Activated CD8-positive, alpha-beta memory T cell treated with anti-CD3 and anti-CD28 coated beads, Interleukin-2, amount 50 U/mL, for 1 hour (primary cell): ENCODE results near the gene LGALS7.
A peak's percentile ranks its signal among the peaks of the same experiment; 100 is the strongest.
"Not testable (repeated sequence)": the region's sequence is repeated elsewhere in the genome, so short reads cannot be mapped to it uniquely, and the experiment has no call there.

ENCODE experiments used
- DNase-seq: peaks from one replicate; pipeline ENCODE4 v3.0.0-alpha.2; 2020; ENCODE audit errors: extremely low read depth

The LGALS7 gene

DNA sequence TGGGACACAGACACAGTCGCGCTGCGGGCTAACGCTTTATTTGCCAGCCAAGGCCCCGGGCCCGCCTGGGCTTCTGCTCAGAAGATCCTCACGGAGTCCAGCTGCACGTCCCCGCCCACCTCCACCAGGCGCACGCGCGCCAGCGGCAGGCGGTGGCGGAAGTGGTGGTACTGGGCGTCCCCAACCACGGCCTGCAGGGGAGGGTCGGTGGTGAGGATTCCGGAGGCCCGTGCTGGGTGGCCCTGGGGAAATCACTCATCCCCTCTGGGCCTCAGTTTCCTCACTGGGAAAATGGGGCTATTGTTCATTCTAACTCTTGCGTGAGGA is 2.4 kb downstream of the LGALS7 start:
- not testable (repeated sequence) for DNase-seq

- not testable (repeated sequence) for DNase-seq
Measured at GRCh38 chr19:38770228-38770948, 2.9 kb downstream of the LGALS7 start.

- DNase-seq, result peak; percentile 65
Measured at GRCh38 chr19:38769635-38770211, 3.6 kb downstream of the LGALS7 start.

DNA sequence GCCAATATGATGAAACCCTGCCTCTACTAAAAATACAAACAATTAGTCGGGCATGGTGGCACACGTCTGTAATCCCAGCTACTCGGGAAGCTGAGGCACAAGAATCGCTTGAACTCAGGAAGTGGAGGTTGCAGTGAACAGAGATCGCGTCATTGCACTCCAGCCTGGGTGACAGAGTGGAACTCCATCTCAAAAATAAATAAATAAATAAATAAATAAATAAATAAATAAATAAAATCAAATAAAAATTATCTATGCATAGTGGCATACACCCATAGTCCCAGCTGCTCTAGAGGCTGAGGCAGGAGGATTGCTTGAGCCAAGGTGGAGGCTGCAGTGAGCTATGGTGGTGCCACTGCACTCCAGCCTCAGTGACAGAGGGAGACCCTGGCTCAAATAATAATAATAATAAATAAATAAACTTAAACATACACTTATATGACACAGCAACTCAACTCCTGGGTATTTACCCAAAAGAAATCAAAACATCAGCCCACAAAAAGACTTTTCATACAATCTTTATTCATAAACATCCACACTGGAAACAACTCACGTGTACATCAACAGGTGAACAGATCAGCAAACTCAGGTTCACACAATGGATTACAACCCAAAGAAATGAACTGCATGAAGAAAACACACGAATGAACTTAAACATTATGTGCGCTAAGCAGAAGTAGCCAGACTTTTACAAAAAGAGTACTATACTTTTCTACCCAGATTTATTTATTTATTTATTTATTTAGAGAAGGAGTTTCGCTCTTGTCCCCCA is 6.9 kb downstream of the LGALS7 start:
- DNase-seq, result no peak

DNA sequence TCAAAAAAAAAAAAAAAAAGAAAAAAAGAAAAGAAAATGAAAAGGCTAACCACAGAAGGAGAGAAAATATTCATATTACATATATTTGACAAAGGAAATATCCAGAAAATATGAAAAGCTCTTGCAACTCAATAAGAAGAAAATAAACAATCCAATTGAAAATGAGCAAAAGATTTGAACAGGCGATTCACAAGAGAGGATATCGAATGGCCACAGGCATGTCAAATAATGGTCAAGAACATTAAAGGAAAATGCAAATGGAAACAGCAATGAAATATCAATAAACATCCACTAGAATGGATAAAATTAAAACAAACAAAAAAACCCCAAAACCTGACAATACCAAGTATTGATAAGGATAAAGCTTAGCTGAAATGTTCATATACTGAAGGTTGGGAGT is 8.1 kb downstream of the LGALS7 start:
- no peak for DNase-seq

- DNase-seq, result no peak
Measured at GRCh38 chr19:38763795-38764220, 9.5 kb downstream of the LGALS7 start.

DNA sequence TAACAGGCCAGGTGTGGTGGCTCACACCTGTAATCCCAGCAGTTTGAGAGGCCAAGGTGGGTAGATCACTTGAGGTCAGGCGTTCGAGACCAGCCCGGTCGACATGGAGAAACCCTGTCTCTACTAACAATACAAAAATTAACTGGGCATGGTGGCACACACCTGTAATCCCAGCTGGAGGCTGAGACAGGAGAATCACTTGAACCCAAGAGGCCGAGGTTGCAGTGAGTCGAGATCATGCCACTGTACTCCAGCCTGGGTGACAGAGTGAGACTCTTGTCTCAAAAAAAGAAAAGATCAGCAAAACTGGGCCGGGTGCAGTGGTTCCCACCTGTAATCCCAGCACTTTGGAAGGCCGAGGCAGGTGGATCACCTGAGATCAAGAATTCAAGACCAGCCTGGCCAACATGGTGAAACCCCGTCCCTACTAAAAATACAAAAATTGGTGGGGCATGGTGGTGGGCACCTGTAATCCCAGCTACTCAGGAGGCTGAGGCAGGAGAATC is 11.4 kb downstream of the LGALS7 start:
- not testable (repeated sequence) for DNase-seq

DNA sequence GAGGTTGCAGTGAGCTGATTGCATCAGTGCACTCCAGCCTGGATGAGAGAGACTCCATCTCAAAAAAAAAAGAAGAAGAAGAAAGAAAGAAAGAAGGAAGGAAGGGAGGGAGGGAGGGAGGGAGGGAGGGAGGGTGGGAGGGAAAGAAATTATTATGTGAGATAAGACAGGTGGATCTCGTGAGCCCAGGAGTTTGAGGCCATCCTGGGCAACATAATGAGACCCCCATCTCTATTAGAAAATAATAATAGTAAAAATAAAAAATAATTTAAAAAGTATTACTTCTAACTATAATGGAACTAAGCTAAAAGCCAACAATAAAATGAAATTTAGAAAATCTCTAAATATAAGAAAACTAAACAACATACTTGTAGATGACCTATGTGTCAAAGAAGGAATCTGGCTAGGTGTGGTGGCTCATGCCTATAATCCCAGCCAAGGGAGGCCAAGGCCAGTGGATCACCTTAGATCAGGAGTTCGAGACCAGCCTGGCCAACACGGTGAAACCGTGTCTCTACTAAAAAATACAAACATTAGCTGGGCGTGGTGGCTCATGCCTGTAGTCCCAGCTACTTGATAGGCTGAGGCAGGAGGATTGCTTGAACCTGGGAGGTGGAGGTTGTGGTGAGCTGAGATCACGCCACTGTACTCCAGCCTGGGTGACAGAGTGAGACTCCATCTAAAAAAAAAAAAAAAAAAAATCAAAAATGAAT is 12.4 kb downstream of the LGALS7 start:
- DNase-seq, result not testable (repeated sequence)

DNA sequence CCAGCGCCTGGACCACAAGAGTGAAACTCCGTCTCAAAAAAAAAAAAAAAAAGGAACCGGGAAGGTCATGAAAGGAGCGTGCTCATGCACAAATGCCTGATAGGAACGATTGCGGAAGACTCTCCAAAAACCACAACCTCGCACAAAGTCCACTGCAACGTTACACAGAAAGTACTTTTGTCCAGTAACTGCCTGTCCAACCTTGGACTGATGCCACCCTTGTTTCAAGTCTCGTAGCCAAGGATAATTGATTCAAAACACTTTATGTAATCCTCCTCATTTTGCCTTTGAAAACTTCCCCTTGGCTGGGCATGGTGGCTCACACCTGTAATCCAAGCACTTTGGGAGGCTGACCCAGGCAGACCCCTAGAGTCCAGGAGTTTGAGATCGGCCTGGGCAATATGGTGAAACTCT is 13.7 kb downstream of the LGALS7 start:
- DNase-seq, result no peak

DNA sequence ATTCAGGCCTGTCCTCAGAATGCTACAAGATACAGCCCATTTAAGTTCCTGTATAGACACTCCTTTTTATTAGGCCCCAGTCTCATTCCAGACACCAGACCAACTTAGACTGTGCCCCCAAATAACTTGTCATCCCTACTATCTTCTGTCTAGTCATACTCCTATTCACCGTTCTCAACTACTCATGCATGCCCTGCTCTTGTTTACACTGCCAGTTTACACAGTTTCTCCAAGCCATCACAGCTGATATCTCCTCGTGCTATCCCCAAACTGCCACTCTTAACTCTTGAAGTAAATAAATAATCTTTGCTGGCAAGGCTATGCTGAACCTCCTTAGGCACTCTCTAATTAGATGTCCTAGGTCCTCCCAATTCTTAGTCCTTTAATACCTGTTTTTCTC is 19.1 kb downstream of the LGALS7 start:
- not testable (repeated sequence) for DNase-seq

- not testable (repeated sequence) for DNase-seq
Measured at GRCh38 chr19:38753783-38754182, 19.5 kb downstream of the LGALS7 start.

- DNase-seq, result no peak
Measured at GRCh38 chr19:38745316-38745715, 28.0 kb downstream of the LGALS7 start.

- no peak for DNase-seq
Measured at GRCh38 chr19:38744874-38745273, 28.4 kb downstream of the LGALS7 start.

DNA sequence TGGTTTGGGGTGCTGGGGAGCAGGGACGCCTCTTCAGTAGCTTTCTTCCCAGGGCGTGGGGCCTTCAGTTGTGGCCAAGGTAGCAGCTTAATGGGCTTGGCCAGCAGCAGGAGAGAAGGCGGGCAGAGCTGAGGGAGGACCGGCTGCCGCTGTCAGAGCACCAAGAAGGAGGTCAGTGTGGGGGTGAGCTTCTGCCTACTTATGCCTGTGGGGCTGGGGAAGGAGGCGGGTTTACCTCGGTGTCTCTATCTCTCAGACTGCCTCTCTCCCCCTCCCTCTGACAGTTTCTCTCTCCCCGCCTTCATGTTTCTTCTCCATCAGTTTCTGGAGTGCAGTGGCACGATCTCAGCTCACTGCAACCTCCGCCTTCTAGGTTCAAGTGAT is 29.0 kb downstream of the LGALS7 start, which contains the start of gene CAPN12:
Gene CAPN12, minus strand, starts transcription at position 177 of the 384 bp plus-strand sequence. CDS start 309 bp downstream, outside the sequence.
- DNase-seq, result no peak

GRCh38 chr19:38743394-38744297 is 29.7 kb downstream of the LGALS7 start:
- no peak for DNase-seq

DNA sequence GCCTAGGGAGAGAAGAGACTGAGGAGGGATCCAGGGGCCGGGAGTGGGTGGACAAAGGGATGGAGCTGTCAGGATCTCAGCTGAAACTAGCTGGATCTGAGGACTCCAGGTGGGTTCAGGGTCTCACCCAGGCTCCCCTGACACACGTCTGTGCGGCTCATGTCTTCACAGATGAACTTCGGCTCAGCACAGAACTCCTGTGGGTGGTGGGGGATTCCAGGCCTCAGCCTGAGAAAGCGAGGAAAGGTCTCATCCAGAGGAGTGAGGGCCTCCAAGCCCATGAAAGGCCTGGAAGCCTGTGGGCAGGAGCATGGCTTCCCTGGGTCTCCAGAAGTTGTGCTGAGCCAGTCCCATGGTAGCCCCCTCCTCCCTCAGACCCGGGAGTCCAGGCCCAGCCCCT is 30.4 kb downstream of the LGALS7 start:
- no peak for DNase-seq

DNA sequence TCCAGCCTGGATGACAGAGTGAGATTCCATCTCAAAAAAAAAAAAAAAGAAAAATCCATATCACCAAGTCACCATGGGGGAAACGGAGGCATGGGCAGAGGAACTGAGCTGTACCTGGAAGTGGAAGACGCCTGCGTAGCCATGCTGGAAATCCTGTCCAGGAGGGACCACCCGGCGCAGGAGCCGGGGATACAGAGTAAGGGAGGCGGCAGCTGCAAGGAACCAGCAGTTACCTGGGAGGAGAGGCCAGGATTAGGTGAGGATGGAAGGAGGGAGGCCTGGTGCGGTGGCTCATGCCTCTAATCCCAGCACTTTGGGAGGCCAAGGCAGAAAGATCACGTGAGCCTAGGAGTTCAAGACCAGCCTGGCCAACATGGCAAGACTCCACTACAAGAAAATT is 31.0 kb downstream of the LGALS7 start:
- DNase-seq, result no peak

GRCh38 chr19:38741670-38742069 is 31.6 kb downstream of the LGALS7 start:
- no peak for DNase-seq

DNA sequence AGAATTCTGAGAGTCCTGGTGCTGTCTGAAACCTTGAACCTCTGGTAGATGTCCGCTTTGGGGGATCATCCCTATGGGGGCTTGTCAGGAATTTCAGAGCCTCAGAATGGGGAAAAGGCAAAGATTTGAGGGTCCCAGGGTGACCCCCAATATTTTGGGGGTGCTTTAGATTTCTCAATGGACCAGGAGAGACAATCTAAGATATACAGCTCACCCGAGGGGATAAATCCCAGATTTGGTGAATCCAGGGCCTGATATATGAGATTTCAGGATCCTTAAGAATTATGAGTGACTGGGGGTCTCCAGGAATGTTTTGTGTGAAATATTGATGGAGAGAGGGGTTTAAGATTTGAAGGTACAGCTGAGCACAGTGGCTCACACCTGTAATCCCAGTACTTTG is 32.4 kb downstream of the LGALS7 start:
- DNase-seq, result no peak

GRCh38 chr19:38740257-38740592 is 33.1 kb downstream of the LGALS7 start:
- DNase-seq, result no peak
